Ectodermal cell (in vitro differentiated cells): ENCODE results near the gene ALDH4A1.

ENCODE experiments used
- H3K27ac ChIP-seq: 2 replicates; pipeline ENCODE4 v1.7.0; 2013; ENCODE audit warnings: mild to moderate bottlenecking, low read depth, low read length; ENCODE audit not compliant: insufficient read depth, poor library complexity, severe bottlenecking
- H3K27me3 ChIP-seq: 2 replicates; pipeline ENCODE4 v1.7.0; 2013; ENCODE audit warnings: mild to moderate bottlenecking, low read length; ENCODE audit not compliant: insufficient read depth, control insufficient read depth, poor library complexity, severe bottlenecking
- H3K36me3 ChIP-seq: one replicate; pipeline ENCODE4 v1.7.0; 2013; ENCODE audit warnings: low read length; ENCODE audit not compliant: control insufficient read depth, insufficient read depth
- H3K4me1 ChIP-seq: one replicate; pipeline ENCODE4 v1.7.0; 2013; ENCODE audit warnings: low read length; ENCODE audit not compliant: control insufficient read depth, insufficient read depth
- H3K4me3 ChIP-seq: 2 replicates; pipeline ENCODE4 v1.7.0; 2013; ENCODE audit warnings: low read depth, low read length, control low read depth; ENCODE audit not compliant: insufficient read depth
- H3K9me3 ChIP-seq: 2 replicates; pipeline ENCODE4 v1.7.0; 2013; ENCODE audit warnings: mild to moderate bottlenecking, low read length, moderate library complexity; ENCODE audit not compliant: control insufficient read depth
- WGBS, 2 experiments: methylation state at CpG; one replicate each; pipeline ENCODE4 v1.1.7; 2013; ENCODE audit warnings: missing lambda C conversion rate in 2 of 2; 5-methylcytosine and 5-hydroxymethylcytosine counted together

ALDH4A1 gene

DNA sequence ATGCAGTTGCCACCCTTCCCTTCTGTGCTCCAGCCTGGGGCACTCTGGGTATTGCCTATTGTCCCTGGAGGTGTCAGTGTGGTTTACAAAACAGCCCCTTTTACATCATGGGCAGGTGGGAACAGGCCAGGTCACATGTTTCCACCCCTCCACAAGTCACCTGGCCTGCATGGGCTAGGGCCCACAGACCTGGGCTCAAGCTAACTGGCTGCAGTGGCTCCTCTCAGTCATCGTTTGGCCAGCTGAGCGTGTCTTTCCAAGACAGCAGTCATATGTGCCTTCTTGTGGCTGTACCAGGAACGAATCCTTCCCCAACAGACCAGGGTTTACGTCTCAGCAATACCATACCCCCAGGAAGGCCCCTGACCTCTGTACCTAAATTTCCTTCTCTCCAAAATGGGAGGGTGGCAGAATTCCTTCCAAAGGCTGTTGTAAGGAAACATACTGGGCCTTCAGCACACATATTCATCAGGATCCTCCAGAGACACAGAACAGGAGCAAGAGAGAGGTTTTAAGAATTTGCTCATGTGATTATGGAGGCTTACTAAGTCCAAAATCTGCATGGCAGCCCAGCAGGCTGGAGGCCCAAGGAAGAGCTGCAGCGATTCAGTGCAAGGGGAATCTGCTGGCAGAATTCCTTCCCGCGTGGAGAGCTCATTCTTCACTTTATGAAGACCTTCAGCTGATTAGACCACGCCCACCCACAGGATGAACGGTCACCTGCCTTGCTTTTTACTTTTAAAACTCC lies 32.3 kb downstream of the ALDH4A1 start:
- 83 to 85% methylated on average over 9 of the region's 9 CpGs for WGBS, 2 experiments
- H3K36me3 ChIP-seq, result no peaks in the 10 kb centered on the region
- no peak overlapping the region for H3K27ac ChIP-seq
- no peaks in the 10 kb centered on the region for H3K4me1 ChIP-seq
- no peaks in the 10 kb centered on the region for H3K9me3 ChIP-seq
- no peaks in the 10 kb centered on the region for H3K27me3 ChIP-seq
- no peak overlapping the region for H3K4me3 ChIP-seq

DNA sequence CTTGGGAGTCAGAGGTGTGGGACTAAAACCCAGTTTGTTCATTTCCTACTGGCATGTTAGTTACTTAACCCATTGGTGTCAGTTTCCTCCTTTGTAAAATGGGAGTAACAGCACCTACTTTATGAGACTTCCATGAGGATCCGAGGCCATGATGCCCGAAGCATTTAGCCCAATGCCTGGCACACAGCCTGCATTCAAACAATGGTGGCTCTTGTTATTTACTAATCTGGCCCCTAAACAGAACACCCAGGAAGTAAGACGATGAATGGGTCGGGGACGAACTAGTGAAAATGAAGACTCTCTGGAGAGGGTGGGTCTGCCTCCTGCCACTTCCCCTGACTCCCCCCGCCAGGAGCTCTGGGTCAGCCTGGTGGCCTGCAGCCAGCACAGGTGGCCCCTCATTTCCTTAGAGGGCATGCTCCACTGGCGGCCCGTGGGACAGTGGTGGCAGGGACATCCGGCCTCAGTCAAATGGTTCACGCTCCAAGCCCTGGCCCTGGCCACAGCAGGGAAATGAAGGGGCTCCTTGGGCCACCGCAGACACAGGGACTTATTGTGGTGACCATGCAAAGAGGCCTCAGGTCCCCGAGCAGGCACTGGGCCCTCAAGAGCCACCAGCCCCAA lies 33.4 kb downstream of the ALDH4A1 start:
- 92 to 93% methylated on average over 12 of the region's 12 CpGs for WGBS, 2 experiments
- H3K4me3 ChIP-seq, result no peak overlapping the region

DNA sequence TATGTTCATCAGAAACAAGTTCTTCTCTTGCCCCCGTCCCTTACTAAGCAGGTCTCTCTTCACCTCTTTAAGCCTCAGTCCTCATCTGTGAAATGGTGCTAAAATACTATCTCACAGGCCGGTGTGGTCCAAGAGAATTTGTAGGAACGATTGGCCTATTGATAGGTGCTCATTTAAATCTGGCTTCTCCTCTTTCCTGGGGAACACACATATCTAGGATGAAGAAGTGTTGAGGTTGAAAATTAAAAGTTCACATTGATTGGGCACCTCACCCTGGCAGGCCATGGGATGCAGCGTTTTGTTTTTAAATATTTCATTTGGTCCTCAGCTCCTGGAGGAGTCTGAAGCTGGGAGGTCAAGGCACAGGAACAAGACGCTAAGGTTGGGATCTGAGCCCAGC lies 34.0 kb downstream of the ALDH4A1 start:
- H3K4me3 ChIP-seq, result no peak overlapping the region
- WGBS, 2 experiments, result 84% methylated on average over 5 of the region's 5 CpGs
- H3K9me3 ChIP-seq, result no peaks in the 10 kb centered on the region
- H3K4me1 ChIP-seq, result no peaks in the 10 kb centered on the region
- no peaks in the 10 kb centered on the region for H3K27me3 ChIP-seq
- H3K36me3 ChIP-seq, result no peaks in the 10 kb centered on the region
- no peak overlapping the region for H3K27ac ChIP-seq

More for the DNA sequence above, 33.4 kb downstream of the ALDH4A1 start:
- H3K9me3 ChIP-seq, result no peaks in the 10 kb centered on the region
- no peaks in the 10 kb centered on the region for H3K27me3 ChIP-seq
- no peak overlapping the region for H3K27ac ChIP-seq
- no peaks in the 10 kb centered on the region for H3K36me3 ChIP-seq
- no peaks in the 10 kb centered on the region for H3K4me1 ChIP-seq

DNA sequence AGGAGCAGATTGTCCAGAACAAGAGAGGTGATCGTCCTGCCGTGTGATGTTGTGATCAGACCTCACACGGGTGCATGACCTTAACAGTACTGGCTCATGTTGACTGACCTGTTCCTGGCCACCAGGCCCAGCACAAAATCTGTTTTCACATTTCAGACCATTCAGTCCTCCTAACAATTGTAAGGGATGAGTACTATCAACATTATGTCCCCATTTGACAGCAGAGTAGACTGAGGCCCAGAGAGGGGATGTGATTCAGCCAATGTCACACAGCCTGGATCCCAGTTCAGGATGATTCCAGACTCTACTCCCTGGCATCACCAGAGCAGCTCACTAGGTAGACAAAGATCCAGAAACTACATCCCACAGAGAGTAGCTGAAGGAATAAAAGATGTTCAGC lies 35.5 kb downstream of the ALDH4A1 start:
- H3K4me3 ChIP-seq, result no peak overlapping the region
- 95 to 96% methylated on average over 3 of the region's 3 CpGs for WGBS, 2 experiments
- H3K4me1 ChIP-seq, result no peaks in the 10 kb centered on the region
- H3K36me3 ChIP-seq, result no peaks in the 10 kb centered on the region
- H3K9me3 ChIP-seq, result no peaks in the 10 kb centered on the region
- H3K27me3 ChIP-seq, result no peaks in the 10 kb centered on the region
- H3K27ac ChIP-seq, result no peak overlapping the region

DNA sequence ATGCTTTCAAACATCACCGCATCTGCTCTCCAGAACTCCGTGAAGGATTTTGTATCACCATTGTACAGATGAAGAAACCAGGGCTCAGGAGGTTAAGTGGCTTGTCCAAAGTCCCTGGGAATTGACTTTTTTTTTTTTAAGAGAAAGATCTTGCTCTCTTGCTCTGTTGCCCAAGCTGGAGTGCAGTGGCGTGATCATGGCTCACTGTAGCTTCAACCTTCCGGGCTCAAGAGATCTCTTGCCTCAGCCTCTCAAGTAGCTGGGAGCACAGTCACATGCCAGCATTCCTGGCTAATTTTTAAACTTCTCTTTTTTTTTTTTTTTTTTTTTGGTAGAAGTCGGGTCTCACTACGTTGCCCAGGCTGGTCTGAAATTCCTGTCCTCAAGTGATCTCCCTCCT lies 36.0 kb downstream of the ALDH4A1 start:
- Histone ChIP-seq H3K36me3 (no peaks in the 10 kb centered on the region), H3K27me3 (no peaks in the 10 kb centered on the region), H3K27ac (no peak overlapping the region), H3K4me3 (no peak overlapping the region), H3K9me3 (no peaks in the 10 kb centered on the region), H3K4me1 (no peaks in the 10 kb centered on the region)
- WGBS, 2 experiments, result 91 to 92% methylated on average over 6 of the region's 6 CpGs

DNA sequence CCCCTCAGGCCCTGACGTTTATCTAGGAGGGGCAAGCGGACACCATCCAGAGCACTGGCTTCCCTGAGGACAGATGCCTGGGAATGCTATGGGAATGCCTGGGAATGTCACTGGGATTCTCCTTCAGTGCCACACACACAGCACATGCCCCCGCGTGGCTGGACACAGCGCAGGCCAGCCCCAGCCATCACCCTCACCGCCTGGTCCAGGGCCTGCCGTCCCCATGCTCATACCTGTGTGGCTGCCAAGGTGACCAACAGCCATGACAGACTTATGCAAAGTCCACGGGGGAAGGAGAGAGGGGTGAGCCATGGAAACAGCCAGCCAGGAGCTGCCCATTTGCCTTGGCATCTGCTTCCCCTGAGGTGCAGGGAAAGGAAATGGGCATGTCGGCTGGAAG lies 37.2 kb downstream of the ALDH4A1 start:
- Histone ChIP-seq H3K4me3 (no peak overlapping the region), H3K36me3 (no peaks in the 10 kb centered on the region), H3K4me1 (no peaks in the 10 kb centered on the region), H3K27me3 (no peaks in the 10 kb centered on the region), H3K27ac (no peak overlapping the region), H3K9me3 (no peaks in the 10 kb centered on the region)
- 87 to 92% methylated on average over 9 of the region's 9 CpGs for WGBS, 2 experiments

DNA sequence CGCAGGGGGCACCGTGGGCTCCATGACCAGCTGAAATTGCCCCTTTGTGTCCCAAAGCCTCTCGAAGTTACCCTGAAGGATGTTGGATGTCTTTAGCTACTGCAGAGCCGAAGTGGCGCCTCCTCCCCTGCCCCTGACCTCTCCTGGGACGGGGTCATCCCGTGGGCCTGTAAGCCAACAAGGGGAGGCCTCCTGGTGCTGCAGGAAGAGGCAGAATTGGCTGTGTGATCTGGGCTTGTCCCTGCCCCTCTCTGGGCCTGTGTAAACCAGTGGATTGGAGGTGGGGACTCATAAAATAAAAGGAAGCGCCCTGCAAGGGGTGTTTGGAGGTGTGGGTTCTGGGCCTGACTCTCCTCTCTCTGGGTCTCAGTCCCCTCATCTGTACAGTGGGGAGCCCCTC lies 40.8 kb downstream of the ALDH4A1 start:
- H3K4me3 ChIP-seq, result no peak overlapping the region
- H3K4me1 ChIP-seq, result no peaks in the 10 kb centered on the region
- H3K27ac ChIP-seq, result no peak overlapping the region
- H3K27me3 ChIP-seq, result no peaks in the 10 kb centered on the region
- 73 to 79% methylated on average over 8 of the region's 8 CpGs for WGBS, 2 experiments
- no peaks in the 10 kb centered on the region for H3K36me3 ChIP-seq
- H3K9me3 ChIP-seq, result no peaks in the 10 kb centered on the region

DNA sequence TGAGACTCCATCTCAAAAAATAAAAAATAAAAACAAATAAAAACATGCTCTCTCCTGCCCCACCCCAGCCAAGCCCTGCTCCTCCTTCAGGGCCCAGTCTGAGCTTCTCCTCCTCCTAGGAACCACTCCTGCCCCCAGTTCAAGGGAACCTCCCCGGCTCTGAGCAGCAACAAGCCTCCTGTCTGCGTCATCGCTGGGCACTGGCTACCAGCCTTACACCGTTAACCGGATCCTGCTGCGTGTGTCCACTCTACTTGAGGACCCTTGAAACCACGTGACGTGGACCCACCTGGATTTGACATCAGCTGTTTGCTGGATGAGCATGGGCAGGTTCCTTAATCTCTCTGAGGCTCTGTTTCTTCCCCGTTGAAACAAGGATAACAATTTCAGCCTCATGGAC lies 41.3 kb downstream of the ALDH4A1 start:
- Histone ChIP-seq H3K36me3 (no peaks in the 10 kb centered on the region), H3K4me3 (no peak overlapping the region), H3K9me3 (no peaks in the 10 kb centered on the region), H3K4me1 (no peaks in the 10 kb centered on the region), H3K27ac (no peak overlapping the region), H3K27me3 (no peaks in the 10 kb centered on the region)
- WGBS, 2 experiments, result 76 to 79% methylated on average over 9 of the region's 9 CpGs

DNA sequence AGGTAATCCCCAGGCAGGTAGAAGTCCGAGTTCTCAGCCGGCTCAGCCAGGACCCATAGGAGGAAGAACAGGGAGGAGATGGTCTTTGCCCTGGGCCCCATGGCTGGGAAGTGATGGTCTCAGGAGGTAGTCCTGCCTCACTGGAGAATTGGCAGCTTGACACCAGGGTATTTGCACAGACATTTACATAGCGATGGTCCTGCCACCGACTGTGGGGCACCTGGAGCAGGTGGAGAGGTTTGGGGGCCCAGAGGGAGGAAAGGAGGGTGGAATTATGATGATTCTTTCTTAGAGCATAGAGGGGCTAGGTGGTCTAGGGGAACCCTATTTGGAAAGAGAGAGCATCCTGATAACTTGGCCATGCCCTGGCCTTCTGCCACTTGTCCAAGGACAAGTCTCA lies 42.8 kb downstream of the ALDH4A1 start, which contains the start of gene TAS1R2:
Gene TAS1R2, minus strand, starts transcription at position 101 of the 400 bp plus-strand sequence. Its CDS starts 0 bp downstream, at position 101.
- no peaks in the 10 kb centered on the region for H3K36me3 ChIP-seq
- 79 to 82% methylated on average over 4 of the region's 4 CpGs for WGBS, 2 experiments
- H3K4me1 ChIP-seq, result no peaks in the 10 kb centered on the region
- H3K27ac ChIP-seq, result no peak within 1 kb of the TSS
- H3K4me3 ChIP-seq, result no peak within 1 kb of the TSS
- H3K9me3 ChIP-seq, result no peaks in the 10 kb centered on the region
- H3K27me3 ChIP-seq, result no peaks in the 10 kb centered on the region

DNA sequence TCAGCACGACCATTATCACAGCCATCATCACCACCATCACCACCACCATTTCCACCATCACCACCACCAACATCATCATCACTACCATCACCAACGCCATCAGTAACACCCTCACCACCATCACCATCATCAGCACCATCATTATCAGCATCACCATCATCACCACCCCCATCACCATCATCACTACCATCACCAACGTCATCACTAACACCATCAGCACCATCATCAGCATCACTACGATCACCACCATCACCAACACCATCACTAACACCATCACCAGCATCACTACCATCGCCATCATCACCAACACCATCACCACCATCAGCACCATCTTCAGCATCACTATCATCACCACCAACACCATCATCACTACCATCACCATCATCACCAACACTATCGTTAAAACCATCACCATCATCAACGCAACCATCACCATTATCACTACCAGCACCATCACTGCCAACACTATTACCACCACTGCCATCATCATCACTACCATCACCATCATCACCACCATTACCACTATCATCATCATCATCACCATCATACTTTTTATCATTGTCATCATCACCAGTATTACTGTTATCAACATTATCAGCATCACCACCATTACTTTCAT lies 44.2 kb downstream of the ALDH4A1 start:
- Histone ChIP-seq H3K9me3 (no peaks in the 10 kb centered on the region), H3K27me3 (no peaks in the 10 kb centered on the region), H3K27ac (no peak overlapping the region), H3K36me3 (no peaks in the 10 kb centered on the region), H3K4me1 (no peaks in the 10 kb centered on the region), H3K4me3 (no peak overlapping the region)
- 87 to 88% methylated on average over 7 of the region's 7 CpGs for WGBS, 2 experiments
